ENCODE measurements around the gene ATP9A.

Gene ATP9A

GRCh38 chr20:51595744-51596143 lies 172.4 kb downstream of the ATP9A start:
- 0 out of 2 replicates have a peak overlapping the region, but pooled peaks have one; percentile 0 for H3K27ac ChIP-seq (replicated peaks)
- peaks cover 6% of the 10 kb centered on the region for H3K27me3 ChIP-seq (ENCODE audit: insufficient read depth, poor library complexity, severe bottlenecking)
- H3K4me3 ChIP-seq (replicated peaks; ENCODE audit: insufficient read depth, low read length), result no peak overlapping the region
- DNase-seq (ENCODE audit: low read depth in 1 of 2, low spot score in 1 of 2), result no peak
- TF ChIP-seq POLR2AphosphoS5 (IDR thresholded peaks at IDR 0.05; ENCODE audit: low read depth), result no peak
- no peak for TF ChIP-seq REST (IDR thresholded peaks at IDR 0.05; ENCODE audit: insufficient replicate concordance, low read depth)
- TF ChIP-seq SPI1 (IDR thresholded peaks at IDR 0.05; ENCODE audit: borderline replicate concordance, low read depth), result no peak
- TF ChIP-seq CTCF (IDR thresholded peaks at IDR 0.05; ENCODE audit: insufficient read depth, low read length), result no peak
- TF ChIP-seq GABPA (IDR thresholded peaks at IDR 0.05; ENCODE audit: low read depth), result no peak

- TF ChIP-seq REST (IDR thresholded peaks at IDR 0.05; ENCODE audit: insufficient replicate concordance, low read depth), result no peak
- TF ChIP-seq GABPA (IDR thresholded peaks at IDR 0.05; ENCODE audit: low read depth), result no peak; the same call in 1 of the 2 replicates
- TF ChIP-seq CTCF (IDR thresholded peaks at IDR 0.05; ENCODE audit: insufficient read depth, low read length), result peak; percentile 91
- peak; percentile 66; the same call in 1 of the 2 replicates for TF ChIP-seq SPI1 (IDR thresholded peaks at IDR 0.05; ENCODE audit: borderline replicate concordance, low read depth)
- H3K27ac ChIP-seq (replicated peaks), result peak overlapping the region; percentile 36
- no peak overlapping the region for H3K4me3 ChIP-seq (replicated peaks; ENCODE audit: insufficient read depth, low read length)
- H3K27me3 ChIP-seq (ENCODE audit: insufficient read depth, poor library complexity, severe bottlenecking), result peaks cover 6% of the 10 kb centered on the region
- DNase-seq (ENCODE audit: low read depth in 1 of 2, low spot score in 1 of 2), result peak; percentile 78 to 94
Observed at GRCh38 chr20:51595058-51595532, 173.1 kb downstream of the ATP9A start.

- no peak; the same call in 1 of the 2 replicates for TF ChIP-seq GABPA (IDR thresholded peaks at IDR 0.05; ENCODE audit: low read depth)
- no peak for TF ChIP-seq POLR2AphosphoS5 (IDR thresholded peaks at IDR 0.05; ENCODE audit: low read depth)
- no peak for TF ChIP-seq REST (IDR thresholded peaks at IDR 0.05; ENCODE audit: insufficient replicate concordance, low read depth)
- no peak for TF ChIP-seq CTCF (IDR thresholded peaks at IDR 0.05; ENCODE audit: insufficient read depth, low read length)
- TF ChIP-seq SPI1 (IDR thresholded peaks at IDR 0.05; ENCODE audit: borderline replicate concordance, low read depth), result no peak
- H3K27ac ChIP-seq (replicated peaks), result peak overlapping the region; percentile 36
- no peak overlapping the region for H3K4me3 ChIP-seq (replicated peaks; ENCODE audit: insufficient read depth, low read length)
- no peak for DNase-seq (ENCODE audit: low read depth in 1 of 2, low spot score in 1 of 2)
- H3K27me3 ChIP-seq (ENCODE audit: insufficient read depth, poor library complexity, severe bottlenecking), result peaks cover 6% of the 10 kb centered on the region
Observed at GRCh38 chr20:51594236-51595057, 173.7 kb downstream of the ATP9A start.

All from HL-60 (cell line).